Inferior parietal cortex (tissue), 1 donor: ENCODE measurements around the gene COX6B2.
A peak's percentile ranks its signal among the peaks of the same experiment; 100 is the strongest.

Experiments
- DNase-seq: peaks from one replicate; pipeline ENCODE4 v3.0.0-alpha.2; 2016; ENCODE audit errors: extremely low spot score

COX6B2 gene

GRCh38 chr19:55383279-55384130 lies 29.0 kb upstream of the COX6B2 start:
- DNase-seq: peak; percentile 54

GRCh38 chr19:55382522-55383054 lies 28.1 kb upstream of the COX6B2 start:
- DNase-seq: no peak

GRCh38 chr19:55382013-55382412 lies 27.5 kb upstream of the COX6B2 start:
- no peak for DNase-seq

- DNase-seq: no peak
Measured at GRCh38 chr19:55379174-55379573, 24.7 kb upstream of the COX6B2 start.

GRCh38 chr19:55377356-55378131 lies 23.0 kb upstream of the COX6B2 start:
- no peak for DNase-seq

- DNase-seq: no peak
Measured at GRCh38 chr19:55376241-55376933, 21.9 kb upstream of the COX6B2 start, which contains the start of gene TMEM190. TMEM190 (plus strand) TSS chr19:55376826; CDS start chr19:55376854, 28 bp downstream.

- no peak for DNase-seq
Measured at GRCh38 chr19:55373993-55374757, 19.7 kb upstream of the COX6B2 start.

- no peak for DNase-seq
Measured at GRCh38 chr19:55373306-55373992, 18.9 kb upstream of the COX6B2 start.

GRCh38 chr19:55372316-55373081 lies 18.0 kb upstream of the COX6B2 start:
- DNase-seq: no peak

- no peak for DNase-seq
Measured at GRCh38 chr19:55370305-55370988, 15.9 kb upstream of the COX6B2 start, which contains the start of gene IL11. IL11 (minus strand) TSS chr19:55370463; CDS start chr19:55370310, 153 bp downstream.

GRCh38 chr19:55369653-55370304 lies 15.3 kb upstream of the COX6B2 start:
- no peak for DNase-seq

- DNase-seq: no peak
Measured at GRCh38 chr19:55368701-55369563, 14.4 kb upstream of the COX6B2 start.

- DNase-seq: no peak
Measured at GRCh38 chr19:55368106-55368505, 13.6 kb upstream of the COX6B2 start.

GRCh38 chr19:55366790-55367189 lies 12.3 kb upstream of the COX6B2 start:
- DNase-seq: no peak

GRCh38 chr19:55365964-55366363 lies 11.4 kb upstream of the COX6B2 start:
- no peak for DNase-seq

GRCh38 chr19:55365245-55365644 lies 10.7 kb upstream of the COX6B2 start:
- DNase-seq: no peak

GRCh38 chr19:55362990-55363716 lies 8.6 kb upstream of the COX6B2 start, which contains the start of gene GARIN5B:
GARIN5B (minus strand) TSS chr19:55363260; CDS start chr19:55363066, 194 bp downstream.
- no peak for DNase-seq
